Measurements from ENCODE around the gene INTS1.
A peak's percentile ranks its signal among the peaks of the same experiment; 100 is the strongest.
"Not testable (repeated sequence)": the region's sequence is repeated elsewhere in the genome, so short reads cannot be mapped to it uniquely, and the experiment has no call there.

The INTS1 gene

GRCh38 chr7:1516586-1517251, 12.5 kb upstream of the INTS1 start:
- Histone ChIP-seq H3K27me3 (replicated peaks) (no peaks in the 10 kb centered on the region), H3K4me3 (ENCODE audit: low read depth, low read length) (no peak overlapping the region), H3K36me3 (replicated peaks) (no peaks in the 10 kb centered on the region), H3K27ac (no peak overlapping the region)
- TF ChIP-seq, protein P1, sequence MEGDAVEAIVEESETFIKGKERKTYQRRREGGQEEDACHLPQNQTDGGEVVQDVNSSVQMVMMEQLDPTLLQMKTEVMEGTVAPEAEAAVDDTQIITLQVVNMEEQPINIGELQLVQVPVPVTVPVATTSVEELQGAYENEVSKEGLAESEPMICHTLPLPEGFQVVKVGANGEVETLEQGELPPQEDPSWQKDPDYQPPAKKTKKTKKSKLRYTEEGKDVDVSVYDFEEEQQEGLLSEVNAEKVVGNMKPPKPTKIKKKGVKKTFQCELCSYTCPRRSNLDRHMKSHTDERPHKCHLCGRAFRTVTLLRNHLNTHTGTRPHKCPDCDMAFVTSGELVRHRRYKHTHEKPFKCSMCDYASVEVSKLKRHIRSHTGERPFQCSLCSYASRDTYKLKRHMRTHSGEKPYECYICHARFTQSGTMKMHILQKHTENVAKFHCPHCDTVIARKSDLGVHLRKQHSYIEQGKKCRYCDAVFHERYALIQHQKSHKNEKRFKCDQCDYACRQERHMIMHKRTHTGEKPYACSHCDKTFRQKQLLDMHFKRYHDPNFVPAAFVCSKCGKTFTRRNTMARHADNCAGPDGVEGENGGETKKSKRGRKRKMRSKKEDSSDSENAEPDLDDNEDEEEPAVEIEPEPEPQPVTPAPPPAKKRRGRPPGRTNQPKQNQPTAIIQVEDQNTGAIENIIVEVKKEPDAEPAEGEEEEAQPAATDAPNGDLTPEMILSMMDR (IDR thresholded peaks at IDR 0.05; ENCODE audit: low read depth, low read length, missing control alignments): no peak
- in situ Hi-C loops (cut with HindIII; ENCODE audit: low pct_ligation_motif_present, low sequenced_read_pairs): no loop called here
- DNase-seq: no peak

GRCh38 chr7:1515509-1515967, 11.3 kb upstream of the INTS1 start:
- H3K27me3 ChIP-seq (replicated peaks); H3K27ac ChIP-seq; H3K4me3 ChIP-seq (ENCODE audit: low read depth, low read length); in situ Hi-C loops (cut with HindIII; ENCODE audit: low pct_ligation_motif_present, low sequenced_read_pairs); DNase-seq; H3K36me3 ChIP-seq (replicated peaks): not testable (repeated sequence)

- no peak overlapping the region for H3K4me3 ChIP-seq (ENCODE audit: low read depth, low read length)
- in situ Hi-C loops (cut with HindIII; ENCODE audit: low pct_ligation_motif_present, low sequenced_read_pairs): no loop called here
- no peaks in the 10 kb centered on the region for H3K36me3 ChIP-seq (replicated peaks)
- TF ChIP-seq, protein P1 (IDR thresholded peaks at IDR 0.05; ENCODE audit: low read depth, low read length, missing control alignments): no peak
- no peaks in the 10 kb centered on the region for H3K27me3 ChIP-seq (replicated peaks)
- no peak for DNase-seq
- no peak overlapping the region for H3K27ac ChIP-seq
Measured at GRCh38 chr7:1514995-1515401, 10.8 kb upstream of the INTS1 start.

DNA sequence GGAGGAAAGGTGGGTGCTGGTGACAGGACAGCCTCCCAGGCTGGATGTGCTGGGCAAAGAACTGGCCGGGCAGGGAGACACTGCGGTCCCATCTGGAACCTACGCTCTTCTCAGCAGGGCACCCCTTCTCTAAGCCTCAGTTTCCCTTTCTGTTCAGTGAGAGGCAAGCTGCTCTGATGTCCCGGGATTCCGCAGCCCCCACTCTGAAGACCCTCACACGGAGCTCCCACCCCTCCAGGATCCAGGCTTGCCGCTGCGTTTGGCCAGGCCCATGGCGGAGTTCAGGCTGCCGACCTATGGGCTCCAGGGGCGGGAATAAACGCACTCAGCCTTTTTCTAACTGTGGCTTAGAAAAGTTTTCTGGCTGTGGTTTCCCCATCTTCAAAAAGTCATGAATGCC, 10.2 kb upstream of the INTS1 start:
- Histone ChIP-seq H3K27ac (no peak overlapping the region), H3K4me3 (ENCODE audit: low read depth, low read length) (no peak overlapping the region), H3K36me3 (replicated peaks) (no peaks in the 10 kb centered on the region), H3K27me3 (replicated peaks) (no peaks in the 10 kb centered on the region)
- in situ Hi-C loops (cut with HindIII; ENCODE audit: low pct_ligation_motif_present, low sequenced_read_pairs): no loop called here
- no peak for DNase-seq
- TF ChIP-seq, protein P1 (IDR thresholded peaks at IDR 0.05; ENCODE audit: low read depth, low read length, missing control alignments): no peak

DNA sequence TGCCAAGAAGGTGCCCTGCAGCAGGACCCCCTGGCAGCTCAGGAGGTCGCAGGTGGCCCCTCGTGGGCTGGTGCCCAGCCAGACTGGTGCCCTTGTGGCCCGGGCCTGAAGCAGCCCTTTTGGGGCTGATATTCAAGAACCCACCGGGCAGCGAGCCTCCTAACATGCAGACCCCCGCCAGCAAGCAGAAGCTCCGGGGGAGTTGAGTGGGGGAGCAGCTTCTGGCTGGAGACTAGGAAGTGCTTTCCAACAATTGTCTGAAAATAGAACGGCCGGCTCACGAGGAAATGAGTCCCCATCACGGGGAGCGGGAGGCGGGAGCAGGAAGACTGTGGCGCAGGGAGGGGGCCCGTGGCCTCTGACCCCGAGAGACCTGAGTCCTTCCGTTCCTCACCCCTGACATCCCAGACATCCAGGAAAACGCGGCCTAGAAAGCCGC, 9.5 kb upstream of the INTS1 start:
- Histone ChIP-seq H3K27ac (peak overlapping the region; percentile 74), H3K36me3 (replicated peaks) (no peaks in the 10 kb centered on the region), H3K27me3 (replicated peaks) (no peaks in the 10 kb centered on the region), H3K4me3 (ENCODE audit: low read depth, low read length) (no peak overlapping the region)
- in situ Hi-C loops (cut with HindIII; ENCODE audit: low pct_ligation_motif_present, low sequenced_read_pairs): no loop called here
- no peak for DNase-seq
- TF ChIP-seq, protein P1 (IDR thresholded peaks at IDR 0.05; ENCODE audit: low read depth, low read length, missing control alignments): no peak

GRCh38 chr7:1512781-1513656, 8.8 kb upstream of the INTS1 start:
- H3K27ac ChIP-seq: peak overlapping the region; percentile 74
- H3K4me3 ChIP-seq (ENCODE audit: low read depth, low read length): no peak overlapping the region
- DNase-seq: peak; percentile 81
- H3K27me3 ChIP-seq (replicated peaks): no peaks in the 10 kb centered on the region
- in situ Hi-C loops (cut with HindIII; ENCODE audit: low pct_ligation_motif_present, low sequenced_read_pairs): no loop called here
- TF ChIP-seq, protein P1 (IDR thresholded peaks at IDR 0.05; ENCODE audit: low read depth, low read length, missing control alignments): no peak
- no peaks in the 10 kb centered on the region for H3K36me3 ChIP-seq (replicated peaks)
